ENCODE data around the gene DLX4.

DNA sequence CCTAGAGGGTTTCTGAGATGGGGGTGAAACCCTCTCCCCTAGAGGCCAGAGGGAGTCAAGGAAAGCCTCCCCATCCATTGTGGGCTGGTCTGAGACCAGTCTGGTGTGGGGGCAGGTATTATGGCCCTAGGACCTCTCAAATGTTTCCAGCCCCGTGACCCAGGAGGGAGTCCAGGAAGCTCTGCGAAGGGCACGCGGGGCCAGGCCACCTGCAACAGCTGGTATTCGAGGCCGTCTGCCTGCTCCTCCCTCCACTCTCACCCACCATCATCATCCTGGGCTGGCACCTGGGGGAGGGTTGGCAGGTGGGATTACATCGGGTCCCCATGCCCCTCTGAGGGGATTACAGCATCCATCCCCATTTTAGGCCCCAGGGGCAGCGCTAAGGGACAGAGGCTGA, 38.1 kb upstream of the DLX4 start:
- TF ChIP-seq POLR2A (IDR thresholded peaks at IDR 0.05), result no peak
- TF ChIP-seq, protein P1, sequence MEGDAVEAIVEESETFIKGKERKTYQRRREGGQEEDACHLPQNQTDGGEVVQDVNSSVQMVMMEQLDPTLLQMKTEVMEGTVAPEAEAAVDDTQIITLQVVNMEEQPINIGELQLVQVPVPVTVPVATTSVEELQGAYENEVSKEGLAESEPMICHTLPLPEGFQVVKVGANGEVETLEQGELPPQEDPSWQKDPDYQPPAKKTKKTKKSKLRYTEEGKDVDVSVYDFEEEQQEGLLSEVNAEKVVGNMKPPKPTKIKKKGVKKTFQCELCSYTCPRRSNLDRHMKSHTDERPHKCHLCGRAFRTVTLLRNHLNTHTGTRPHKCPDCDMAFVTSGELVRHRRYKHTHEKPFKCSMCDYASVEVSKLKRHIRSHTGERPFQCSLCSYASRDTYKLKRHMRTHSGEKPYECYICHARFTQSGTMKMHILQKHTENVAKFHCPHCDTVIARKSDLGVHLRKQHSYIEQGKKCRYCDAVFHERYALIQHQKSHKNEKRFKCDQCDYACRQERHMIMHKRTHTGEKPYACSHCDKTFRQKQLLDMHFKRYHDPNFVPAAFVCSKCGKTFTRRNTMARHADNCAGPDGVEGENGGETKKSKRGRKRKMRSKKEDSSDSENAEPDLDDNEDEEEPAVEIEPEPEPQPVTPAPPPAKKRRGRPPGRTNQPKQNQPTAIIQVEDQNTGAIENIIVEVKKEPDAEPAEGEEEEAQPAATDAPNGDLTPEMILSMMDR (IDR thresholded peaks at IDR 0.05), result no peak

All from esophagus squamous epithelium (tissue), 4 donors.